ENCODE measurements around the gene CCDC97. TPM values are rescaled to one million over a fixed set of nuclear protein-coding genes. Genes with fewer than 3 reads are reported as not detected.

CCDC97 gene
- total RNA-seq, 1 experiment from 2014 or later: 39.4 TPM

DNA sequence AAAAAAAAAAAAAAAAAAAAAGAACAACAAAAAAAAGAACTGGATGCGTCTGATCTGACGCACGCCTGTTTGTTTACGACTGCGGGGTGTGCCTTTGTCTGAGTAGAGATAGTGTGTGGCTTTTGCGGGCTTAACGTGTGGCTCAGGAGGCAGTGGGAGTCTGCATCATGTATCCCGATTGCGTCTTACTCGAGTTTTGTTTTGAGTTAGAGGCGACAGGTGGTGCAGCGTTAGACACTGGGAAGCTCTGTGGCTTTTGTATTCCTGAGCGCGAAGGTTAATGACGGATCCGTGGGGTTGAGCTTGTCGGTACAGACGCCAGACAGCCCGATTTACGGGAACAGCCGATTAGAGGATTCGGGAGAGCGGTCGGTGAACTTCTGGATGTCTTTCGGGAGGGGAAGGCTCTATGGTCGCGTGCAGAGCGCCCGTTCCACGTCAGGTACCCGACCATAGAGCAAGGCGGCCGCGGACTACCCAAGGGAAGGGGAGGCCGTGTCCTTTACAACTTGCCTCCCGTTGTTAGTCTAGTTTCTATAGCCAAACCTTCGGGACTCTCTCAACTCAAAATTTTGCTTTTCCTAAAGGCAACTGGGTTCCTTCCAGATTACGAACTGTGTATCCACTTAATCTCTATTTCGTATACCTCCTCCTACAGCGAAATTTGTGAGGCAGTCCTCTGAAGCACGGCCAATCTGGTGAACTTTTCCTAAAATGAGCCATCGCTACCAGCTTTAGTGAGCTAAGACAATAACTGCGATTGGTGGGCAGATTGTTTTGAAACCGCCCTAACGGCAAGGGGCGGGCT is 46.7 kb upstream of the CCDC97 start:
- Mint-ChIP-seq H3K4me1 (peaks cover 30% of the 10 kb centered on the region in 2 experiments), H3K27ac (peak overlapping the region; percentile 99 to 100 (median 99)), H3K4me3 (peak overlapping the region; percentile 99 to 100), H3K27me3 (ENCODE audit: low read depth) (peaks cover 1% of the 10 kb centered on the region; the same call in 1 of the 2 replicates), H3K36me3 (ENCODE audit: insufficient read depth in 1 of 3, low read depth in 3 of 3) (peaks cover 20 to 53% (median 41%) of the 10 kb centered on the region in 3 experiments), H3K9me3 (peaks cover 0 to 4% of the 10 kb centered on the region in 2 experiments; a peak in 2 of 5 replicates)
- Histone ChIP-seq H3K27ac (ENCODE audit: insufficient read length, low read depth, low read length) (peak overlapping the region; percentile 98), H4K91ac (ENCODE audit: insufficient read length, low read depth, low read length) (peak overlapping the region; percentile 1), H2AFZ (ENCODE audit: low read length) (no peak overlapping the region), H3K27me3 (ENCODE audit: insufficient read depth, low read length) (no peaks in the 10 kb centered on the region), H2AK5ac (ENCODE audit: insufficient read length, low read length) (no peak overlapping the region), H3K23ac (ENCODE audit: insufficient read length, low read depth, low read length) (no peak overlapping the region), H3K9ac (ENCODE audit: extremely low read depth, insufficient read length, low read length) (peak overlapping the region; percentile 91), H3K14ac (ENCODE audit: insufficient read depth, low read length) (peak overlapping the region; percentile 44), H4K20me1 (ENCODE audit: control insufficient read depth, insufficient read depth, insufficient read length) (no peaks in the 10 kb centered on the region), H2BK5ac (ENCODE audit: insufficient read length, low read length) (peak overlapping the region; percentile 92), H3K4me2 (ENCODE audit: insufficient read depth, insufficient read length, low read length) (peak overlapping the region; percentile 83), H4K8ac (replicated peaks; ENCODE audit: insufficient read length, low read depth, low read length) (no peak overlapping the region), H2BK12ac (ENCODE audit: insufficient read length, low read depth, low read length) (peak overlapping the region; percentile 42), H3K4ac (ENCODE audit: low read depth, low read length) (peak overlapping the region; percentile 4; the same call in 1 of the 2 replicates), H2BK15ac (ENCODE audit: low read depth, low read length) (no peak overlapping the region), H3K4me1 (ENCODE audit: insufficient read depth, low read length) (no peaks in the 10 kb centered on the region), H3K56ac (ENCODE audit: insufficient read length, low read depth, low read length) (peak overlapping the region; percentile 89), H3K9me3 (ENCODE audit: control insufficient read depth, low read depth, low read length) (no peaks in the 10 kb centered on the region), H2BK120ac (ENCODE audit: low read depth, low read length, poor library complexity, severe bottlenecking) (no peak overlapping the region), H4K5ac (ENCODE audit: insufficient read length, low read depth, low read length) (peak overlapping the region; percentile 73), H3K79me2 (ENCODE audit: insufficient read depth, low read length) (peaks cover 28% of the 10 kb centered on the region), H3K23me2 (ENCODE audit: insufficient read length, low read depth, low read length, poor library complexity, severe bottlenecking) (peaks cover 18% of the 10 kb centered on the region), H3K79me1 (ENCODE audit: insufficient read depth, low read depth, low read length, poor library complexity, severe bottlenecking) (peaks cover 6% of the 10 kb centered on the region), H2BK20ac (ENCODE audit: low read depth, low read length, poor library complexity, severe bottlenecking) (no peak overlapping the region), H3K18ac (ENCODE audit: insufficient read length, low read depth, low read length) (peak overlapping the region; percentile 29), H3T11ph (ENCODE audit: low read length) (no peak overlapping the region)
- TF ChIP-seq, protein P1, sequence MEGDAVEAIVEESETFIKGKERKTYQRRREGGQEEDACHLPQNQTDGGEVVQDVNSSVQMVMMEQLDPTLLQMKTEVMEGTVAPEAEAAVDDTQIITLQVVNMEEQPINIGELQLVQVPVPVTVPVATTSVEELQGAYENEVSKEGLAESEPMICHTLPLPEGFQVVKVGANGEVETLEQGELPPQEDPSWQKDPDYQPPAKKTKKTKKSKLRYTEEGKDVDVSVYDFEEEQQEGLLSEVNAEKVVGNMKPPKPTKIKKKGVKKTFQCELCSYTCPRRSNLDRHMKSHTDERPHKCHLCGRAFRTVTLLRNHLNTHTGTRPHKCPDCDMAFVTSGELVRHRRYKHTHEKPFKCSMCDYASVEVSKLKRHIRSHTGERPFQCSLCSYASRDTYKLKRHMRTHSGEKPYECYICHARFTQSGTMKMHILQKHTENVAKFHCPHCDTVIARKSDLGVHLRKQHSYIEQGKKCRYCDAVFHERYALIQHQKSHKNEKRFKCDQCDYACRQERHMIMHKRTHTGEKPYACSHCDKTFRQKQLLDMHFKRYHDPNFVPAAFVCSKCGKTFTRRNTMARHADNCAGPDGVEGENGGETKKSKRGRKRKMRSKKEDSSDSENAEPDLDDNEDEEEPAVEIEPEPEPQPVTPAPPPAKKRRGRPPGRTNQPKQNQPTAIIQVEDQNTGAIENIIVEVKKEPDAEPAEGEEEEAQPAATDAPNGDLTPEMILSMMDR (conservative IDR thresholded peaks at IDR 0.05): no peak
- no CpG with 5 or more reads among the region's 46 CpGs for WGBS (ENCODE audit: extremely low coverage, insufficient read length, low lambda C conversion rate)
- peak; percentile 44 for DNase-seq

All from H9 (cell line).